ENCODE data around the gene HLA-DRA.
"Not testable (repeated sequence)": the region's sequence is repeated elsewhere in the genome, so short reads cannot be mapped to it uniquely, and the experiment has no call there.

The HLA-DRA gene

DNA sequence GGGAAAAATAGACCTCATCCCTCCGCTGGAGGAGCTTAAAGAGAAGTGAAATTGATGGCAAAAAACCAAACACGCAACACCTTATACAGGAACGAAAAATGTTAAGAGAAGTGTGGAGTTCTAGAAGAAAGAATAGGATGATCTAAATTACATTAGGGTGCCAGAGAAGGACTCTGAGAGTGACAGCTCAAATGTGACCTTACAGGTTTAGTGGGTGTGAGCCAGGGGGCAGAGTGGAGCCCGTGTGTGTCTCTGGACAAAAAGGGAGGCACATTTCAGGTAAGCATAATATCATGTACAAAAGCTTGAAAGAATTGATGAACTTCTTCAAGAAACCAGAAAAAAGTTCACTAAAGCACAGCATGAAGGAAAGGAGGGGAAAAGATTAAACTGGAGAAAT, 20.8 kb downstream of the HLA-DRA start:
- Histone ChIP-seq H3K9ac (ENCODE audit: insufficient read length, low read depth) (no peak overlapping the region), H3K36me3 (ENCODE audit: insufficient read depth, insufficient read length, low read length) (no peaks in the 10 kb centered on the region), H3K9me3 (ENCODE audit: insufficient read depth, low read length) (no peaks in the 10 kb centered on the region), H3K27me3 (ENCODE audit: insufficient read depth, insufficient read length) (no peaks in the 10 kb centered on the region), H3K4me3 (ENCODE audit: insufficient read length, low read depth) (no peak overlapping the region), H3K4me1 (ENCODE audit: insufficient read depth, insufficient read length) (no peaks in the 10 kb centered on the region)
- TF ChIP-seq ZNF274 (IDR thresholded peaks at IDR 0.05; ENCODE audit: low read depth, low read length) (no peak), YY1 (IDR thresholded peaks at IDR 0.05; ENCODE audit: insufficient read depth, insufficient read length) (no peak), SUZ12 (IDR thresholded peaks at IDR 0.05; ENCODE audit: extremely low read depth, insufficient read depth, insufficient read length) (no peak)
- no peak for DNase-seq (ENCODE audit: low read depth, low spot score)

DNA sequence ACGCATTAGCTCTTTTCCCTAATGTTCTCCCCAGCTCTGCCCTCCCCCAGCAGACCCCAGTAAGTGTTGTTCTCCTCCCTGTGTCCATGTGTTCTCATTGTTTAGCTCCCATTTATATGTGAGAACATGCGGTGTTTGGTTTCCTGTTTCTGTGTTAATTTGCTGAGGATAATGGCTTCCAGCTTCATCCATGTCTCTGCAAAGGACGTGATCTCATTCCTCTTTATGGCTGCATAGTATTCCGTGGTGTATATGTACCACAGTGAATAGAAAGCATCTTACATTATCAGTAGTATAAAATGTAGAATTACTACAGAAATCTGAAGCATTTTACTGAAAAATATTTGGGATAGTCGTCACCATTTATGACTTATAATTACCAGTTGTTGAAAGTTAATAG, 21.8 kb downstream of the HLA-DRA start:
- TF ChIP-seq SUZ12 (IDR thresholded peaks at IDR 0.05; ENCODE audit: extremely low read depth, insufficient read depth, insufficient read length) (no peak), YY1 (IDR thresholded peaks at IDR 0.05; ENCODE audit: insufficient read depth, insufficient read length) (no peak)
- Histone ChIP-seq H3K36me3 (ENCODE audit: insufficient read depth, insufficient read length, low read length) (no peaks in the 10 kb centered on the region), H3K9ac (ENCODE audit: insufficient read length, low read depth) (no peak overlapping the region), H3K27me3 (ENCODE audit: insufficient read depth, insufficient read length) (no peaks in the 10 kb centered on the region), H3K9me3 (ENCODE audit: insufficient read depth, low read length) (no peaks in the 10 kb centered on the region), H3K4me3 (ENCODE audit: insufficient read length, low read depth) (no peak overlapping the region), H3K4me1 (ENCODE audit: insufficient read depth, insufficient read length) (no peaks in the 10 kb centered on the region)
- no peak for DNase-seq (ENCODE audit: low read depth, low spot score)

DNA sequence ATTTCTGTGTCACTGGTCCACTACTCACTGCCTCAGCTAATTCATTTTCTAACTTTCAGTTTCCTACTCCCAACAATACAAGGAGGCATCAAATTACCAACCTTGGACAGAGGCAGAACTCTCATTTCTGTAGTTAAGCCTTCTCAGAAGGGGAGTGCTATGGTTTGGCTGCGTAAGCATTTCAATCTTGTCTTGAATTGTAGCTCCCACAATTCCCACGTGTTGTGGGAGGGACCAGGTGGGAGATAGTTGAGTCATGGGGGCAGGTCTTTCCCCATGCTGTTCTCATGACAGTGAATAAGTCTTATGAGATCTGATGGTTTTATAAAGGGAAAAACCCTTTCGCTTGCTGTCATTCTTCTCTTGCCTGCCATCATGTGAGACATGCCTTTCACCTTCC, 22.9 kb downstream of the HLA-DRA start:
- no peaks in the 10 kb centered on the region for H3K27me3 ChIP-seq (ENCODE audit: insufficient read depth, insufficient read length)
- no peak overlapping the region for H3K9ac ChIP-seq (ENCODE audit: insufficient read length, low read depth)
- no peak overlapping the region for H3K4me3 ChIP-seq (ENCODE audit: insufficient read length, low read depth)
- no peaks in the 10 kb centered on the region for H3K36me3 ChIP-seq (ENCODE audit: insufficient read depth, insufficient read length, low read length)
- no peaks in the 10 kb centered on the region for H3K9me3 ChIP-seq (ENCODE audit: insufficient read depth, low read length)
- TF ChIP-seq SUZ12 (IDR thresholded peaks at IDR 0.05; ENCODE audit: extremely low read depth, insufficient read depth, insufficient read length) (no peak), YY1 (IDR thresholded peaks at IDR 0.05; ENCODE audit: insufficient read depth, insufficient read length) (no peak), ZNF274 (IDR thresholded peaks at IDR 0.05; ENCODE audit: low read depth, low read length) (no peak)
- H3K4me1 ChIP-seq (ENCODE audit: insufficient read depth, insufficient read length): no peaks in the 10 kb centered on the region
- no peak for DNase-seq (ENCODE audit: low read depth, low spot score)

DNA sequence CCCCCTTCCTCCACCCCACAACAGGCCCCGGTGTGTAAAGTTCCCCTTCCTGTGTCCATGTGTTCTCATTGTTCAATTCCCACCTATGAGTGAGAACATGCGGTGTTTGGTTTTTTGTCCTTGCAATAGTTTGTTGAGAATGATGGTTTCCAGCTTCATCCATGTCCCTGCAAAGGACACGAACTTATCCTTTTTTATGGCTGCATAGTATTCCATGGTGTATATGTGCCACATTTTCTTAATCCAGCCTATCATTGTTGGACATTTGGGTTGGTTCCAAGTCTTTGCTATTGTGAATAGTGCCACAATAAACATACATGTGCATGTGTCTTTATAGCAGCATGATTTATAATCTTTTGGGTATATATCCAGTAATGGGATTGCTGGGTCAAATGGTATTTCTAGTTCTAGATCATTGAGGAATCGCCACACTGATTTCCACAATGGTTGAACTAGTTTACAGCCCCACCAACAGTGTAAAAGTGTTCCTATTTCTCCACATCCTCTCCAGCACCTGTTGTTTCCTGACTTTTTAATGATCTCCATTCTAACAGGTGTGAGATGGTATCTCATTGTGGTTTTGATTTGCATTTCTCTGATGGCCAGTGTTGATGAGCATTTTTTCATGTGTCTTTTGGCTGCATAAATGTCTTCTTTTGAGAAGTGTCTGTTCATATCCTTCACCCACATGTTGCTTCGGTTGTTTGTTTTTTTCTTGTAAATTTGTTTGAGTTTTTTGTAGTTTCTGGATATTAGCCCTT, 28.2 kb downstream of the HLA-DRA start:
- H3K27me3 ChIP-seq (ENCODE audit: insufficient read depth, insufficient read length); H3K36me3 ChIP-seq (ENCODE audit: insufficient read depth, insufficient read length, low read length); H3K9ac ChIP-seq (ENCODE audit: insufficient read length, low read depth); H3K9me3 ChIP-seq (ENCODE audit: insufficient read depth, low read length); H3K4me3 ChIP-seq (ENCODE audit: insufficient read length, low read depth); DNase-seq (ENCODE audit: low read depth, low spot score); H3K4me1 ChIP-seq (ENCODE audit: insufficient read depth, insufficient read length): not testable (repeated sequence)

DNA sequence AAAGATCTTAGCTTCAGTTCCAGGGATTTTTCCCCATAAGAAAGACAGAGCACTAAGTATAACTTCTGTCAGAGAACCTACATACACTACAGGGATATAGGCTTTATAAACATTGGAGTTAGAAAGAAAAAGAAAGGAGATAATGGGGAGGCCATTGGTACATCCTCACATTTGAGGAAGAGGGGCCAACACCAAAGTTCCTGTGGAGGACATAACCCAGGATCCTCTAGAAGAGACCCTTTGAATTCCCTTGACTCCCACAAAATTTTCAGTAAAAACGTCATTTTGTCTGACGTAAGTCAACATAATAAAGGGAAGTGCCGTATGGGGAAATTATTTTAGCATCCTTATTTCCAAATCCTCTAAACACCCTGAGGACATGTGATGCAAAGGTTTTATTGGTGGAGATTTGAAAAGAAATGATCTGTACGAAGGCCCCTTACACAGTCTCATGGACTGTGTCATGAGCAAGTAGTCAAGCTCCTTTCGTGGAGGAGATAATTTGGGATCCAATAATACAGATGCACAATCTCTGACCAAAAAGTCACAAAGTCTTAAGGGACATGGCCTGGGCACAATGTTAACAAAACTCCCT, 33.2 kb downstream of the HLA-DRA start:
- H3K4me1 ChIP-seq (ENCODE audit: insufficient read depth, insufficient read length): no peaks in the 10 kb centered on the region
- H3K4me3 ChIP-seq (ENCODE audit: insufficient read length, low read depth): no peak overlapping the region
- H3K36me3 ChIP-seq (ENCODE audit: insufficient read depth, insufficient read length, low read length): no peaks in the 10 kb centered on the region
- H3K27me3 ChIP-seq (ENCODE audit: insufficient read depth, insufficient read length): no peaks in the 10 kb centered on the region
- H3K9ac ChIP-seq (ENCODE audit: insufficient read length, low read depth): no peak overlapping the region
- peaks cover 3% of the 10 kb centered on the region; the same call in 1 of the 2 replicates for H3K9me3 ChIP-seq (ENCODE audit: insufficient read depth, low read length)
- no peak for DNase-seq (ENCODE audit: low read depth, low spot score)
- no peak for TF ChIP-seq YY1 (IDR thresholded peaks at IDR 0.05; ENCODE audit: insufficient read depth, insufficient read length)
- no peak for TF ChIP-seq ZNF274 (IDR thresholded peaks at IDR 0.05; ENCODE audit: low read depth, low read length)
- no peak for TF ChIP-seq SUZ12 (IDR thresholded peaks at IDR 0.05; ENCODE audit: extremely low read depth, insufficient read depth, insufficient read length)

DNA sequence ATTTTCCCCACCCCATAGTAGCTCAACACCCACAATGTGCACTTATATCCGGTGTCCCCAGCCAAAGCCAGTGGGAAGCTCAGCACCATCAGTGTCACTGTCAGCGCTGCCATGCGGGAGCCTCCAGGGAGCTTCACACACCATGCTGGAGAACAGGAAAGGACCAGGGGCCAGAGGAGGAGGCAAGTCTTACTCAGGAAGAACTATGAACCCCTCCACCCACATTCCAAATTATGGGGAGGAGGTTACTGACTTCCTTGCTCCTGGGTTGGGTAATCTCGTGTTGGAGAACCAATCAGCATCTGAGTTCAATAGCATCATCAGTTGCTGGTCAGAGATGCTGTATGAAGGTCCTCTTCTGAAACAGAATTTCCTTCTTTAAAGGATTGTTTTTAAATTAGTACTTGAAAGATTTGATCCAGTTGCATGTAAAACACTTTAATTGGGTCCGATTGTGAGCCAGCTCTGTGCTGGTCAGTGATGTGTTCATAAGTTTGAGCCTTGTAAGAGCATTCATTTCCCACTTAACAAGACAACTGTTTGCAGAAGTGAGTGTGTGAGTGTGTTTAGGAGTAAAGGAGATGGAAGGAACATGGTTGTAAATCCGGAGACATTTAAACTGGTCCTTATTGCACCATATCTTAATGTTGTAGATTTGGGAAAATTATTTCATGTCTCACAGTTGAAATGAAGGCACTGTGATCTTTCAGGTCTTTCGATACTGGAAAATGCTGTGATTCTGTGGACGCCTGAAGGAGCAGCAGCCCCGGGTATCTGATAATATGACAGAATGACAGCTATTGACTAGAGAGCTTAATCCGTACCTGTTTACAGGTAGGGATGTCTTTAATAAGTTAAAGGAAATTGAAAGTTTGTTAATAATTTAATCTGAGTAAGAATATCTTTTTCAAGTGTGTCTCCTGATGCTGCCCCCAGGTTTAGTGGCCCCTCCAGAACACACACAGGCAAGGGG, 34.0 kb downstream of the HLA-DRA start:
- H3K4me1 ChIP-seq (ENCODE audit: insufficient read depth, insufficient read length); H3K9ac ChIP-seq (ENCODE audit: insufficient read length, low read depth); H3K4me3 ChIP-seq (ENCODE audit: insufficient read length, low read depth); H3K27me3 ChIP-seq (ENCODE audit: insufficient read depth, insufficient read length); H3K9me3 ChIP-seq (ENCODE audit: insufficient read depth, low read length); DNase-seq (ENCODE audit: low read depth, low spot score); H3K36me3 ChIP-seq (ENCODE audit: insufficient read depth, insufficient read length, low read length): not testable (repeated sequence)
